AG10803 (cell line): ENCODE results near the gene VDR.
A peak's percentile ranks its signal among the peaks of the same experiment; 100 is the strongest.

ENCODE experiments used
- DNase-seq: peaks from one replicate; pipeline ENCODE4 v3.0.0; 2010; ENCODE audit warnings: low read depth
- H3K4me3 ChIP-seq: 2 replicates; pipeline ENCODE4 v1.5.1; 2011; ENCODE audit warnings: mild to moderate bottlenecking, low read length, control low read depth
- TF ChIP-seq, protein P1 (sequence below): conservative IDR thresholded peaks from 2 replicates; pipeline ENCODE4 v1.5.1; 2011; ENCODE audit warnings: mild to moderate bottlenecking, low read length, control low read depth, inconsistent platforms

The VDR gene

DNA sequence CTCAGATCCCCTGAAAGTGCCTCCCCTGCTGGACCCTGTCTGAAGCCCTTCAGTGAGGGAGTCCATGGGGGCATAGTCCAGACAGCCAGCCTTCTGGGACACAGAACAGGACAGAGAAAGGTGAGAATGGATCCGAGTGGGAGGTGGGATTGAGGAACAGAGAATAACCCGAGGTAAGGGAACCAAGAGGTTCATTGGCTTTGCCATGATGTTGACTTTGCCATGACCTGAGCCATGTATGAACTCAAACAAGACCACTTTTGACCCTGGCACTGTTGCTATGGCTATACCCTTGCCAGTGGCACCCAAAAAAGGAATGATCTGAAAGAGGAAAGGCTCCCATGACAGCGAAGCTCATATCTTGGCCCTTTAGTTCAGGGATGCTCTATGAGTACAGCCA, 22.6 kb upstream of the VDR start:
- DNase-seq: no peak
- TF ChIP-seq, protein P1, sequence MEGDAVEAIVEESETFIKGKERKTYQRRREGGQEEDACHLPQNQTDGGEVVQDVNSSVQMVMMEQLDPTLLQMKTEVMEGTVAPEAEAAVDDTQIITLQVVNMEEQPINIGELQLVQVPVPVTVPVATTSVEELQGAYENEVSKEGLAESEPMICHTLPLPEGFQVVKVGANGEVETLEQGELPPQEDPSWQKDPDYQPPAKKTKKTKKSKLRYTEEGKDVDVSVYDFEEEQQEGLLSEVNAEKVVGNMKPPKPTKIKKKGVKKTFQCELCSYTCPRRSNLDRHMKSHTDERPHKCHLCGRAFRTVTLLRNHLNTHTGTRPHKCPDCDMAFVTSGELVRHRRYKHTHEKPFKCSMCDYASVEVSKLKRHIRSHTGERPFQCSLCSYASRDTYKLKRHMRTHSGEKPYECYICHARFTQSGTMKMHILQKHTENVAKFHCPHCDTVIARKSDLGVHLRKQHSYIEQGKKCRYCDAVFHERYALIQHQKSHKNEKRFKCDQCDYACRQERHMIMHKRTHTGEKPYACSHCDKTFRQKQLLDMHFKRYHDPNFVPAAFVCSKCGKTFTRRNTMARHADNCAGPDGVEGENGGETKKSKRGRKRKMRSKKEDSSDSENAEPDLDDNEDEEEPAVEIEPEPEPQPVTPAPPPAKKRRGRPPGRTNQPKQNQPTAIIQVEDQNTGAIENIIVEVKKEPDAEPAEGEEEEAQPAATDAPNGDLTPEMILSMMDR: no peak
- H3K4me3 ChIP-seq: no peak overlapping the region

DNA sequence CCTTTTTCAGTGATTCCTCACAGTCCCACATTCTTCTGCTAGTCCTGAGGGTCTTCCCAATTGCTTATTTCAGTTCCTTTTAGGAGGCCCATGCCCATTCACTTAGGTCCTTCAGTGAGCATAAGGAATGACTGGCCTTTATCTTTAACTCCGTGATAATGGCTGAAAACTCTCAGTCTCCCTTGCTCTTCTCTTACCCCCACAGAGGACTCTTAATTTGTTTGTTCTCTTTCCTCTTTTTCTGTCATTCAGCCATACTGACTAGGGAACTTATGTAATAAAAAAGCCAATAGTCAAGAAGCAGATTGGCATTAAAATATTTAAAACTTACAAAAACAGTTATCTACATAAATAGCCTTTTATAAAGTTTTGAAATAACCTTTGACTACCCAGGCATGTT, 17.1 kb upstream of the VDR start:
- H3K4me3 ChIP-seq: no peak overlapping the region
- DNase-seq: no peak
- TF ChIP-seq, protein P1: no peak

DNA sequence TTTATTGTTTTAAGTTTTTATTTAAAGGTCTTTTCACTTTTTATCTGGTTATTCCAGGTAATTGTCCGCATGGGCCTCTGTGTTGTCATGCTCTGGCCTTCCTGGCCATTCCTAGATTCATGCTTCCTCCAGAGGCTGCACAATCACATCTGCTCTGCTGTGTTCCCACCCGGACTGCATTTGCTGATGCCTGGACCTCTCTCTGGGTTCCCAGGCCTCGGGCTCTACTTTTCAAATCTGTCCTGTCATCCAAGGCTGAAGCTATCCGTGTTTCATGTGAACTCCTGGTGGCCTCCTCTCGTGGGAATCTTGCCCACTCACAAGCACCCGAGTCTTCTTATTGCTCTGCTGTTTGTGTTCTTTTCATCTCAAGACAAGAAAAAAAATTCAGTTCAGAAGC, 16.1 kb upstream of the VDR start:
- no peak overlapping the region for H3K4me3 ChIP-seq
- DNase-seq: no peak
- TF ChIP-seq, protein P1: no peak

DNA sequence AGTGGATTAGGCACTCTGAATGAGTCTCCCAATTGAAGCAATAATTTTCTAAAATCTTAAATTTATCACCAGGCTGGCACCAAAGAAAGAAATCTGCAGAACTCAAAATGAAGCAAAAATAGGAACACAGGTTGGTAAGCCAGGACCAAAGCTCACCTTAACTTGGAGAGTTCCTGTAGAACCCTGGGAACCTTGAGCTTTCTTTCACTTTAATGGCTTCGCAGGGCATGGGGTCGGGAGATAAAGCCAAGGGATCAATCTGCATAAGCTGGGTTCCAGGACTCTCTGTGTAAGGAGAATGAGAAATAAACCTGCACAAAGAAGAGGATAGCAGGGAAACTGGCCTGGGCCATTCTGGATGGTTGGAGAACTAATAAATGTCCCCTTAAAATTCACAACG, 8.3 kb upstream of the VDR start:
- DNase-seq: no peak
- H3K4me3 ChIP-seq: no peak overlapping the region
- TF ChIP-seq, protein P1: no peak

DNA sequence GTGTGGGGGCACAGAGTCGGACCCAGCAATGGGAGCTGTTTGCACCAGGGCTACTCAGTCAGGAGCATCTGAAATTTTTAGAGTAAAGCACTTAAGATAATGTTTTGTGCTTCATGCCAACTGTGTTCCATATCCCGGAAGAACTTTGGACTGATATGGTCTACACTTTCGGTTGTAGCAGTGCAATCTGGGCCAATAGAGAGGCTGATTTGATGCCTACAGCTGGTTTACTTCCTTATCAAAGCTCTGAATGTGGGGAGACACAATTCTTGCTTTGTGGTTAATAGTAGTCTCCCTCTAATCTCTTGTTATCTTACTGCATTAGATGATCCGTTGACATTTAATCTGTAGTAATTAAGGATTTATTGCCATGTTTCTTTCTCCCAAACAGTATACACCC, 7.8 kb upstream of the VDR start:
- H3K4me3 ChIP-seq: no peak overlapping the region
- TF ChIP-seq, protein P1: no peak
- DNase-seq: no peak

DNA sequence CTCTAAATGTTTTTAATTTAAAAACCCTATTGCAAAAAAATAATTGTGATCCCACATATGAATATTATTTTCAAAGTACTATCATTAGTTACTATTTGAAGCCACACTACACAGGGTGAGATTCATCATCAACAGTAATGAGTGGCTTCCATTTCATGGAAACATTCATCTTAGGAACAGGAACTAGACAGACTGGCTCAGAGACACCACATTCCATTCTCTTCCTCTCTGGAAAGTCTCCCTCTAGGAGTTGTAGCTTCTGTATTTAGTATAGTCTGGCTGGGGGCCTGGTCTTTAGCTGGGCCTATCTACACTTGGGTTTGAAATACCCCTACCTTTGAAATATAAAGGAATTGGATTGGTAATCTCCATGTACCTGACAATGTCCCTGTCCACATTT, 6.2 kb upstream of the VDR start:
- DNase-seq: peak; percentile 37
- H3K4me3 ChIP-seq: no peak overlapping the region
- TF ChIP-seq, protein P1: no peak

DNA sequence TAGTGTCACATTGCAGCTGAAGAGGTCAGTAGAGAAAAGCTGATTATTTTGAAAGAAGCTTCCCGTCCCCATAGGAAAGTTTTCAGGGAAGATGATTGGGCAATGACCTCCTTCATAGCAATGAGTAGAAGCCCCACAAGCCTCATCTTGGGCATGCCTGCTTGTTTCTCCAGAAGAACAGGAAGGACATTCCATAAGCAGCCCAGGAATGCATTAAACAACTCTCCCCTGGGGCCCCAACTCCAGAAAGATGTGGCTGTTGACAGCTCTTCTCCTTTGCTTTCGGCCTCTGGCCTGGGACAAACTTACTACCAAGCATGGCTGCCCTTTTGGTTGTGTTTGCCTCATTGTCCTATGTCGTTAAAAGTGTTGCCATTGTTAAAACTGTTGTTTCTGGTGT, 5.7 kb upstream of the VDR start:
- TF ChIP-seq, protein P1: no peak
- peak; percentile 88 for DNase-seq
- H3K4me3 ChIP-seq: no peak overlapping the region
